ENCODE results near the gene LYRM1. TPM values are rescaled to one million over a fixed set of nuclear protein-coding genes. Genes with fewer than 3 reads are reported as not detected.
A peak's percentile ranks its signal among the peaks of the same experiment; 100 is the strongest.

LYRM1 gene
- polyA plus RNA-seq, 4 donors = 18.1 to 96.5 (median 45.3) TPM

- no peaks in the 10 kb centered on the region for H3K9me3 ChIP-seq (ENCODE audit: control insufficient read depth in 2 of 2, insufficient read depth in 1 of 2, low read depth in 1 of 2, low read length in 1 of 2)
- peaks cover 0 to 25% (median 0%) of the 10 kb centered on the region in 3 donors for H3K36me3 ChIP-seq (ENCODE audit: control insufficient read depth in 3 of 3, insufficient read depth in 2 of 3, low read depth in 1 of 3, low read length in 3 of 3)
- peaks cover 2 to 61% (median 5%) of the 10 kb centered on the region in 3 donors for H3K4me1 ChIP-seq (ENCODE audit: control insufficient read depth in 3 of 3, insufficient read depth in 2 of 3, low read depth in 1 of 3, low read length in 2 of 3)
- H3K27ac ChIP-seq (ENCODE audit: low read depth in 1 of 3, low read length in 2 of 3) = peak overlapping the region in 1 of 3 donors; percentile 5
- H3K27me3 ChIP-seq (ENCODE audit: control insufficient read depth in 3 of 3, insufficient read depth in 3 of 3, low read length in 3 of 3) = no peaks in the 10 kb centered on the region
- DNase-seq (no peak), FAIRE-seq (no peak)
- WGBS, 3 donors = 92 to 100% (median 100%) methylated on average over 1 of the region's 1 CpG
- H3K4me3 ChIP-seq (ENCODE audit: low read depth in 1 of 3, low read length in 3 of 3) = no peak overlapping the region
Measured at GRCh38 chr16:20887207-20887606, 13.4 kb upstream of the LYRM1 start.

- Histone ChIP-seq H3K9me3 (ENCODE audit: control insufficient read depth in 2 of 2, insufficient read depth in 1 of 2, low read depth in 1 of 2, low read length in 1 of 2) (no peaks in the 10 kb centered on the region), H3K36me3 (ENCODE audit: control insufficient read depth in 3 of 3, insufficient read depth in 2 of 3, low read depth in 1 of 3, low read length in 3 of 3) (peaks cover 0 to 38% (median 0%) of the 10 kb centered on the region in 3 donors), H3K27ac (ENCODE audit: low read depth in 1 of 3, low read length in 2 of 3) (peak overlapping the region in 1 of 3 donors; percentile 53), H3K4me3 (ENCODE audit: low read depth in 1 of 3, low read length in 3 of 3) (no peak overlapping the region), H3K27me3 (ENCODE audit: control insufficient read depth in 3 of 3, insufficient read depth in 3 of 3, low read length in 3 of 3) (no peaks in the 10 kb centered on the region), H3K4me1 (ENCODE audit: control insufficient read depth in 3 of 3, insufficient read depth in 2 of 3, low read depth in 1 of 3, low read length in 2 of 3) (peaks cover 2 to 42% (median 5%) of the 10 kb centered on the region in 3 donors)
- DNase-seq = peak; percentile 35 to 42
- WGBS, 3 donors = 26 to 71% (median 45%) methylated on average over 4 of the region's 4 CpGs
- FAIRE-seq = no peak
Measured at GRCh38 chr16:20889625-20890275, 10.8 kb upstream of the LYRM1 start.

- WGBS, 3 donors = 82 to 93% (median 88%) methylated on average over 2 of the region's 2 CpGs
- no peak overlapping the region for H3K27ac ChIP-seq (ENCODE audit: low read depth in 1 of 3, low read length in 2 of 3)
- no peak for FAIRE-seq
- H3K9me3 ChIP-seq (ENCODE audit: control insufficient read depth in 2 of 2, insufficient read depth in 1 of 2, low read depth in 1 of 2, low read length in 1 of 2) = no peaks in the 10 kb centered on the region
- no peak overlapping the region for H3K4me3 ChIP-seq (ENCODE audit: low read depth in 1 of 3, low read length in 3 of 3)
- no peaks in the 10 kb centered on the region for H3K27me3 ChIP-seq (ENCODE audit: control insufficient read depth in 3 of 3, insufficient read depth in 3 of 3, low read length in 3 of 3)
- H3K36me3 ChIP-seq (ENCODE audit: control insufficient read depth in 3 of 3, insufficient read depth in 2 of 3, low read depth in 1 of 3, low read length in 3 of 3) = peaks cover 0 to 38% (median 0%) of the 10 kb centered on the region in 3 donors
- DNase-seq = no peak
- peaks cover 2 to 25% (median 12%) of the 10 kb centered on the region in 3 donors for H3K4me1 ChIP-seq (ENCODE audit: control insufficient read depth in 3 of 3, insufficient read depth in 2 of 3, low read depth in 1 of 3, low read length in 2 of 3)
Measured at GRCh38 chr16:20894388-20894787, 6.2 kb upstream of the LYRM1 start.

DNA sequence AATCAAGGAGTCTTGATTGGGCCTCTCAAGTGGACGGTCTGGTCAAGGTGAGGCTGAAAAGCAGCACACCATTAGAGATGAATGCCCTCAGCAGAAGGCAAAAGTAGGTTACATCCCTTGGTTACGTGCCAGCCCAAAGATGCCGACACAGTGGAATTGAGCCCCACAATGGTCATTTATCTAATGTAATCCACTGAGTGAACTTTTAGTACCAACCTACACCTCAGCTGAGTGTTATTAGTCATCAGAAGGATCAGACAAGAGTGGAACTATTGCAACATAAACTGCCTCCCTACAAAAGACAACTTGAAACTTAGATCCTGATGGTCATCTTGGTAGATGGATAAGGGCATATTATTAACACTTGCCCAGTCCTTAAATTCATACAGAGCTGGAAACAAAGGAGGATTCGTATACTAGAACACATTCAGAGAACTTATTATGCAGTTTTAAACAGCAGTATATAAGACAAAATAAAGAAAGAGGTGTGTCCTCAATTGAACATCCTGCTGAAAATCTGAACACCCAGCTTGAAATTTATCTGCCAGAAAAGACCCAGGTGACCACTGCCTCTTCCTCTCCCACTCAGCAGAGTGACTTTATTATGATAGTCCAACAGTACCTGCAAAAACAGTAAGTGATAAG is 3.2 kb upstream of the LYRM1 start:
- peaks cover 0 to 19% (median 0%) of the 10 kb centered on the region in 3 donors for H3K36me3 ChIP-seq (ENCODE audit: control insufficient read depth in 3 of 3, insufficient read depth in 2 of 3, low read depth in 1 of 3, low read length in 3 of 3)
- no peaks in the 10 kb centered on the region for H3K27me3 ChIP-seq (ENCODE audit: control insufficient read depth in 3 of 3, insufficient read depth in 3 of 3, low read length in 3 of 3)
- H3K27ac ChIP-seq (ENCODE audit: low read depth in 1 of 3, low read length in 2 of 3) = peak overlapping the region in 1 of 3 donors; percentile 98
- 66 to 87% (median 79%) methylated on average over 4 of the region's 4 CpGs for WGBS, 3 donors
- H3K4me1 ChIP-seq (ENCODE audit: control insufficient read depth in 3 of 3, insufficient read depth in 2 of 3, low read depth in 1 of 3, low read length in 2 of 3) = peaks cover 2 to 24% (median 16%) of the 10 kb centered on the region in 3 donors
- H3K4me3 ChIP-seq (ENCODE audit: low read depth in 1 of 3, low read length in 3 of 3) = peak overlapping the region in 1 of 3 donors; percentile 84
- FAIRE-seq (no peak), DNase-seq (peak; percentile 70 to 71)
- H3K9me3 ChIP-seq (ENCODE audit: control insufficient read depth in 2 of 2, insufficient read depth in 1 of 2, low read depth in 1 of 2, low read length in 1 of 2) = no peaks in the 10 kb centered on the region

DNA sequence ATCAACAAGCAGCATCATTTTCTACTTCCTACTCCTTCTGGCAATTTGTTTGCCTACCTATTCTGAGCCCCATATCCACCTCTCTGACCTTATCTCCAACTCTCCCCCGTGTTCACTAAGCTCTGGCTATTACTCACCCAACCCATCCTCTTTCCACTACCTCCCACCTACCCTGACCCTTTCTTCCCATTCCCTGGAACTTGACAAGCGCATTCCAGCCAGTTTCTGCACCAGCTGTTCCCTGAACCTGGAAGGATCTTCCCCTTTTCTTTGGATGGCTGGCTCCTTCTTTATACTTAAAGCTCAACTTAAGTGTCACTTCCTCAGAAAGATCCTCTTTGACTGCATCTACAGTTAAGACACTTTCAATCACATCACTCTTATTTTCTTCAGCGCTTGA is 2.6 kb upstream of the LYRM1 start:
- no peak for FAIRE-seq
- peaks cover 0 to 21% (median 0%) of the 10 kb centered on the region in 3 donors for H3K36me3 ChIP-seq (ENCODE audit: control insufficient read depth in 3 of 3, insufficient read depth in 2 of 3, low read depth in 1 of 3, low read length in 3 of 3)
- no peaks in the 10 kb centered on the region for H3K27me3 ChIP-seq (ENCODE audit: control insufficient read depth in 3 of 3, insufficient read depth in 3 of 3, low read length in 3 of 3)
- H3K4me3 ChIP-seq (ENCODE audit: low read depth in 1 of 3, low read length in 3 of 3) = peak overlapping the region in 1 of 3 donors; percentile 84
- no peak for DNase-seq
- H3K27ac ChIP-seq (ENCODE audit: low read depth in 1 of 3, low read length in 2 of 3) = peak overlapping the region in 1 of 3 donors; percentile 98
- WGBS, 3 donors = 63 to 72% (median 72%) methylated on average over 3 of the region's 3 CpGs
- peaks cover 2 to 29% (median 18%) of the 10 kb centered on the region in 3 donors for H3K4me1 ChIP-seq (ENCODE audit: control insufficient read depth in 3 of 3, insufficient read depth in 2 of 3, low read depth in 1 of 3, low read length in 2 of 3)
- no peaks in the 10 kb centered on the region for H3K9me3 ChIP-seq (ENCODE audit: control insufficient read depth in 2 of 2, insufficient read depth in 1 of 2, low read depth in 1 of 2, low read length in 1 of 2)

DNA sequence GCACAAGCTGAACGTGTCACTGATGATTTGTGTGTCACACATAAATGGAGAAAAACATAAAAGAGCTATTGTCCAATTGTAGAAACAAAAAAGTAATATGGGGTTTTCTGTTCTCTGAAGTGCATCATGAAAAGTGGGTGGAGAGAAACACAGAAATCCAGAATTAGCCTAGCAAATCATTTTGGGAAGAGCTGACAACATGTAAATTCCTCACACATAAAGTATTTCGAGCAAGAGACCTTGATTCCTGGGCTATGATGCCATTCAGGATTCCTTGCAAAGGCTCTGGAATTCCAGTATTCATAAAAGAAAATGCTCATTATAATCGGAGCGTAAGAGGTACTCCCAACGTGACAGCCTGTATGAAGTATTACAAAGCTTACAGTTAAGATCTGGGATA is 1.5 kb upstream of the LYRM1 start:
- Histone ChIP-seq H3K9me3 (ENCODE audit: control insufficient read depth in 2 of 2, insufficient read depth in 1 of 2, low read depth in 1 of 2, low read length in 1 of 2) (no peaks in the 10 kb centered on the region), H3K27me3 (ENCODE audit: control insufficient read depth in 3 of 3, insufficient read depth in 3 of 3, low read length in 3 of 3) (no peaks in the 10 kb centered on the region), H3K36me3 (ENCODE audit: control insufficient read depth in 3 of 3, insufficient read depth in 2 of 3, low read depth in 1 of 3, low read length in 3 of 3) (peaks cover 0 to 18% (median 0%) of the 10 kb centered on the region in 3 donors), H3K27ac (ENCODE audit: low read depth in 1 of 3, low read length in 2 of 3) (peak overlapping the region in 2 of 3 donors; percentile 98 to 99), H3K4me1 (ENCODE audit: control insufficient read depth in 3 of 3, insufficient read depth in 2 of 3, low read depth in 1 of 3, low read length in 2 of 3) (peaks cover 2 to 39% (median 24%) of the 10 kb centered on the region in 3 donors), H3K4me3 (ENCODE audit: low read depth in 1 of 3, low read length in 3 of 3) (peak overlapping the region in 2 of 3 donors; percentile 81 to 84)
- DNase-seq (peak in 1 of 2 donors; percentile 34), FAIRE-seq (no peak)
- 18 to 25% (median 24%) methylated on average over 5 of the region's 5 CpGs for WGBS, 3 donors

GRCh38 chr16:20899477-20900298 is 883 bp upstream of the LYRM1 start:
- H3K36me3 ChIP-seq (ENCODE audit: control insufficient read depth in 3 of 3, insufficient read depth in 2 of 3, low read depth in 1 of 3, low read length in 3 of 3) = peaks cover 0 to 12% (median 0%) of the 10 kb centered on the region in 3 donors
- H3K9me3 ChIP-seq (ENCODE audit: control insufficient read depth in 2 of 2, insufficient read depth in 1 of 2, low read depth in 1 of 2, low read length in 1 of 2) = no peaks in the 10 kb centered on the region
- peaks cover 2 to 45% (median 27%) of the 10 kb centered on the region in 3 donors for H3K4me1 ChIP-seq (ENCODE audit: control insufficient read depth in 3 of 3, insufficient read depth in 2 of 3, low read depth in 1 of 3, low read length in 2 of 3)
- H3K27ac ChIP-seq (ENCODE audit: low read depth in 1 of 3, low read length in 2 of 3) = peak overlapping the region; percentile 88 to 99 (median 98)
- DNase-seq (peak; percentile 29 to 86), FAIRE-seq (no peak)
- H3K27me3 ChIP-seq (ENCODE audit: control insufficient read depth in 3 of 3, insufficient read depth in 3 of 3, low read length in 3 of 3) = no peaks in the 10 kb centered on the region
- H3K4me3 ChIP-seq (ENCODE audit: low read depth in 1 of 3, low read length in 3 of 3) = peak overlapping the region; percentile 81 to 89 (median 84)
- WGBS, 3 donors = 0 to 1% (median 1%) methylated on average over 16 to 23 of the region's 23 CpGs

DNA sequence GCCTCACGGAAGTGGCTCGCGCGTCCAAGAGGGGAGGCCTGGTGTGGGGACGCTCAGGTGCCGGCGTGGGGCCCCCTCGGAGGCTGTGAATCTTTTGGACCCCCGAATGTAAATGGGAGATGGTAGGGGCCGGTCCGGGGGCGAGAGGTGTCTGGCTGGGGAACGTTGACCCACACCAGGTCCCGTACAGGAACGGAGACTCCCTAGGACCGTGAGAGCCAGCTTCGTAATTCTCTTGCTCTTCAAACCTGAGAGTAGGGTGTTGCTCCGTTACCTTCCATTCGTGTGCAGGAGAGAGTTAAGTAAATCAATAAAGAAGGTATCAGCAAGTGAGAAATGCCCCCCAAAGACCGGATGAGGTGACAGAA is 481 bp downstream of the LYRM1 start:
- Histone ChIP-seq H3K36me3 (ENCODE audit: control insufficient read depth in 3 of 3, insufficient read depth in 2 of 3, low read depth in 1 of 3, low read length in 3 of 3) (peaks cover 0 to 7% (median 0%) of the 10 kb centered on the region in 3 donors), H3K4me3 (ENCODE audit: low read depth in 1 of 3, low read length in 3 of 3) (peak overlapping the region; percentile 81 to 89 (median 84)), H3K4me1 (ENCODE audit: control insufficient read depth in 3 of 3, insufficient read depth in 2 of 3, low read depth in 1 of 3, low read length in 2 of 3) (peaks cover 2 to 56% (median 37%) of the 10 kb centered on the region in 3 donors), H3K27ac (ENCODE audit: low read depth in 1 of 3, low read length in 2 of 3) (peak overlapping the region; percentile 88 to 99 (median 98)), H3K9me3 (ENCODE audit: control insufficient read depth in 2 of 2, insufficient read depth in 1 of 2, low read depth in 1 of 2, low read length in 1 of 2) (no peaks in the 10 kb centered on the region), H3K27me3 (ENCODE audit: control insufficient read depth in 3 of 3, insufficient read depth in 3 of 3, low read length in 3 of 3) (no peaks in the 10 kb centered on the region)
- 0 to 1% (median 1%) methylated on average over 20 of the region's 20 CpGs for WGBS, 3 donors
- DNase-seq (peak in 1 of 2 donors; percentile 35), FAIRE-seq (no peak)
